BLaER1 (cell line): ENCODE data around the gene TNS3.
A peak's percentile ranks its signal among the peaks of the same experiment; 100 is the strongest.

Experiments used
- H3K27ac ChIP-seq: shearing (Covaris generic); formaldehyde crosslinking; 2 replicates; pipeline ENCODE4 v1.8.1; 2022
- H3K27me3 ChIP-seq: shearing (Covaris generic); formaldehyde crosslinking; 2 replicates; pipeline ENCODE4 v1.8.1; 2022
- H3K36me3 ChIP-seq: shearing (Covaris generic); formaldehyde crosslinking; 2 replicates; pipeline ENCODE4 v1.8.1; 2022
- H3K4me1 ChIP-seq: shearing (Covaris generic); formaldehyde crosslinking; 2 replicates; pipeline ENCODE4 v1.8.1; 2022
- H3K4me2 ChIP-seq: shearing (Covaris generic); formaldehyde crosslinking; 2 replicates; pipeline ENCODE4 v1.8.1; 2022
- H3K4me3 ChIP-seq: shearing (Covaris generic); formaldehyde crosslinking; 2 replicates; pipeline ENCODE4 v1.8.1; 2022
- H3K9ac ChIP-seq: shearing (Covaris generic); formaldehyde crosslinking; 2 replicates; pipeline ENCODE4 v1.8.1; 2022
- H3K9me3 ChIP-seq: shearing (Covaris generic); formaldehyde crosslinking; 2 replicates; pipeline ENCODE4 v1.8.1; 2022
- H4K20me1 ChIP-seq: shearing (Covaris generic); formaldehyde crosslinking; 2 replicates; pipeline ENCODE4 v1.8.1; 2022
- Cebpa-rat ChIP-seq: shearing (Covaris generic); IDR thresholded peaks from 2 replicates; pipeline ENCODE4 v1.8.1; 2022

TNS3 gene

GRCh38 chr7:47602272-47603004, 20.5 kb upstream of the TNS3 start:
- H3K27ac ChIP-seq: no peak overlapping the region
- no peaks in the 10 kb centered on the region for H4K20me1 ChIP-seq
- peak overlapping the region; percentile 65; the same call in 1 of the 2 replicates for H3K4me2 ChIP-seq
- no peak for TF ChIP-seq Cebpa-rat
- H3K36me3 ChIP-seq: no peaks in the 10 kb centered on the region
- H3K27me3 ChIP-seq: no peaks in the 10 kb centered on the region
- no peak overlapping the region for H3K4me3 ChIP-seq
- no peak overlapping the region for H3K9ac ChIP-seq
- peaks cover 23% of the 10 kb centered on the region for H3K4me1 ChIP-seq
- H3K9me3 ChIP-seq: peaks cover 34% of the 10 kb centered on the region

- H3K4me2 ChIP-seq: peak overlapping the region; percentile 65
- H3K4me3 ChIP-seq: no peak overlapping the region
- no peak overlapping the region for H3K9ac ChIP-seq
- no peaks in the 10 kb centered on the region for H4K20me1 ChIP-seq
- no peak for TF ChIP-seq Cebpa-rat
- peaks cover 23% of the 10 kb centered on the region for H3K4me1 ChIP-seq
- H3K36me3 ChIP-seq: no peaks in the 10 kb centered on the region
- H3K9me3 ChIP-seq: peaks cover 40% of the 10 kb centered on the region
- H3K27ac ChIP-seq: peak overlapping the region; percentile 7; the same call in 1 of the 2 replicates
- no peaks in the 10 kb centered on the region for H3K27me3 ChIP-seq
These were observed 20.0 kb upstream of the TNS3 start for GRCh38 chr7:47601881-47602249.

- Histone ChIP-seq H3K4me1 (peaks cover 23% of the 10 kb centered on the region), H3K4me2 (peak overlapping the region; percentile 65), H3K36me3 (no peaks in the 10 kb centered on the region), H4K20me1 (no peaks in the 10 kb centered on the region), H3K4me3 (no peak overlapping the region), H3K9ac (no peak overlapping the region), H3K27me3 (no peaks in the 10 kb centered on the region), H3K9me3 (peaks cover 45% of the 10 kb centered on the region), H3K27ac (peak overlapping the region; percentile 7; the same call in 1 of the 2 replicates)
- no peak for TF ChIP-seq Cebpa-rat
These were observed 19.4 kb upstream of the TNS3 start for GRCh38 chr7:47601119-47601880.

- TF ChIP-seq Cebpa-rat: no peak
- H3K27me3 ChIP-seq: no peaks in the 10 kb centered on the region
- H3K36me3 ChIP-seq: no peaks in the 10 kb centered on the region
- no peaks in the 10 kb centered on the region for H4K20me1 ChIP-seq
- no peak overlapping the region for H3K4me3 ChIP-seq
- no peak overlapping the region for H3K9ac ChIP-seq
- H3K27ac ChIP-seq: no peak overlapping the region
- peaks cover 23% of the 10 kb centered on the region for H3K4me1 ChIP-seq
- H3K4me2 ChIP-seq: peak overlapping the region; percentile 65
- H3K9me3 ChIP-seq: peaks cover 54% of the 10 kb centered on the region
These were observed 18.5 kb upstream of the TNS3 start for GRCh38 chr7:47600199-47601118.

- Histone ChIP-seq H3K9ac (no peak overlapping the region), H3K4me3 (no peak overlapping the region), H4K20me1 (no peaks in the 10 kb centered on the region), H3K9me3 (peaks cover 55% of the 10 kb centered on the region), H3K36me3 (no peaks in the 10 kb centered on the region), H3K4me2 (no peak overlapping the region), H3K4me1 (peaks cover 23% of the 10 kb centered on the region), H3K27me3 (no peaks in the 10 kb centered on the region), H3K27ac (no peak overlapping the region)
- TF ChIP-seq Cebpa-rat: no peak
These were observed 15.5 kb upstream of the TNS3 start for GRCh38 chr7:47597379-47597778.

- Histone ChIP-seq H3K9me3 (peaks cover 55% of the 10 kb centered on the region), H3K9ac (no peak overlapping the region), H3K36me3 (no peaks in the 10 kb centered on the region), H3K4me3 (no peak overlapping the region), H3K27ac (no peak overlapping the region), H4K20me1 (no peaks in the 10 kb centered on the region), H3K27me3 (no peaks in the 10 kb centered on the region), H3K4me2 (no peak overlapping the region), H3K4me1 (peaks cover 18% of the 10 kb centered on the region)
- TF ChIP-seq Cebpa-rat: no peak
These were observed 14.7 kb upstream of the TNS3 start for GRCh38 chr7:47596502-47597202.

GRCh38 chr7:47594406-47594805, 12.5 kb upstream of the TNS3 start:
- Histone ChIP-seq H3K4me1 (no peaks in the 10 kb centered on the region), H3K4me3 (no peak overlapping the region), H3K27me3 (no peaks in the 10 kb centered on the region), H4K20me1 (no peaks in the 10 kb centered on the region), H3K27ac (no peak overlapping the region), H3K4me2 (no peak overlapping the region), H3K9ac (no peak overlapping the region), H3K9me3 (peaks cover 46% of the 10 kb centered on the region), H3K36me3 (no peaks in the 10 kb centered on the region)
- no peak for TF ChIP-seq Cebpa-rat

GRCh38 chr7:47591655-47592572, 10.0 kb upstream of the TNS3 start:
- Histone ChIP-seq H4K20me1 (no peaks in the 10 kb centered on the region), H3K4me2 (no peak overlapping the region), H3K27ac (no peak overlapping the region), H3K4me1 (peaks cover 3% of the 10 kb centered on the region), H3K9ac (no peak overlapping the region), H3K36me3 (no peaks in the 10 kb centered on the region), H3K27me3 (no peaks in the 10 kb centered on the region), H3K9me3 (peaks cover 21% of the 10 kb centered on the region), H3K4me3 (no peak overlapping the region)
- no peak for TF ChIP-seq Cebpa-rat
